OCI-LY7 (cell line): ENCODE data around the gene NUDT8. TPM values are rescaled to one million over a fixed set of nuclear protein-coding genes. Genes with fewer than 3 reads are reported as not detected.
A peak's percentile ranks its signal among the peaks of the same experiment; 100 is the strongest.

Experiments
- BruUV-seq: library from RNA; stranded (reverse); fragments of 400-500 nt; replicated peaks from 2 replicates; lab custom pipeline; 2021; lab: Mats Ljungman, UMichigan
- CTCF ChIA-PET: fragments of 300-600 bp; sonication (Branson Sonifier 250); formaldehyde crosslinking; loops from one replicate; lab custom pipeline; 2022; ENCODE audit warnings: antibody characterized with exemption; ENCODE audit not compliant: unreplicated experiment; lab: Charles Lee
- POLR2A ChIA-PET: fragments of 300-600 bp; sonication (Branson Sonifier 250); formaldehyde crosslinking; loops from one replicate; lab custom pipeline; 2022; ENCODE audit warnings: antibody characterized with exemption; lab: Charles Lee
- DNase-seq: peaks from one replicate; pipeline ENCODE4 v3.0.0-alpha.2; 2015; ENCODE audit warnings: low spot score
- H2AFZ ChIP-seq: fragments of 200-600 bp; sonication (generic), shearing (Covaris generic); 2 replicates; pipeline ENCODE4 v1.6.1; 2014; ENCODE audit warnings: mild to moderate bottlenecking, antibody characterized with exemption, low read length, moderate library complexity
- H3K27ac ChIP-seq: fragments of 200-600 bp; sonication (generic); 2 replicates; pipeline ENCODE4 v1.5.1; 2014; ENCODE audit warnings: mixed run types, low read depth, mild to moderate bottlenecking, moderate library complexity, low read length, inconsistent platforms; ENCODE audit not compliant: poor library complexity, severe bottlenecking
- H3K36me3 ChIP-seq: fragments of 200-600 bp; sonication (generic); 2 replicates; pipeline ENCODE4 v1.6.1; 2014; ENCODE audit warnings: mild to moderate bottlenecking, antibody characterized with exemption, low read length, moderate library complexity, mixed read lengths; ENCODE audit not compliant: insufficient read depth
- H3K4me1 ChIP-seq: fragments of 200-600 bp; sonication (generic); 2 replicates; pipeline ENCODE4 v1.5.1; 2014; ENCODE audit warnings: mild to moderate bottlenecking, low read length; ENCODE audit not compliant: insufficient read depth, poor library complexity, severe bottlenecking
- H3K4me2 ChIP-seq: fragments of 200-600 bp; sonication (generic); 2 replicates; pipeline ENCODE4 v1.6.1; 2014; ENCODE audit warnings: mild to moderate bottlenecking, low read length
- H3K4me3 ChIP-seq: fragments of 200-600 bp; sonication (generic); 2 replicates; pipeline ENCODE4 v1.5.1; 2014; ENCODE audit warnings: mild to moderate bottlenecking, low read depth, low read length; ENCODE audit not compliant: poor library complexity, severe bottlenecking
- H3K79me2 ChIP-seq: fragments of 200-600 bp; sonication (generic); 2 replicates; pipeline ENCODE4 v1.6.1; 2016; ENCODE audit warnings: low read depth, mild to moderate bottlenecking, low read length, moderate library complexity, mixed read lengths; ENCODE audit not compliant: insufficient read depth
- H3K9me2 ChIP-seq: fragments of 200-600 bp; sonication (generic); 2 replicates; pipeline ENCODE4 v1.6.1; 2016; ENCODE audit warnings: mild to moderate bottlenecking, low read length, mixed read lengths; ENCODE audit not compliant: insufficient read depth
- H3K9me3 ChIP-seq: fragments of 200-600 bp; sonication (generic); 2 replicates; pipeline ENCODE4 v1.6.1; 2014; ENCODE audit warnings: mild to moderate bottlenecking, mixed run types, low read length, mixed read lengths
- H4K20me1 ChIP-seq: fragments of 200-600 bp; sonication (generic); 2 replicates; pipeline ENCODE4 v1.6.1; 2014; ENCODE audit warnings: mild to moderate bottlenecking, antibody characterized with exemption, low read length, moderate library complexity, mixed read lengths; ENCODE audit not compliant: insufficient read depth
- CTCF ChIP-seq: fragments of 200-600 bp; sonication (generic); conservative IDR thresholded peaks from 2 replicates; pipeline ENCODE4 v1.5.1; 2014; ENCODE audit warnings: mild to moderate bottlenecking, antibody characterized with exemption, low read length, moderate library complexity, mixed read lengths
- EZH2phosphoT487 ChIP-seq: fragments of 200-600 bp; sonication (generic); IDR thresholded peaks from 2 replicates; pipeline ENCODE4 v1.6.1; 2018; ENCODE audit warnings: low read depth, borderline replicate concordance, mild to moderate bottlenecking, mixed run types, antibody characterized with exemption, low read length, moderate library complexity, mixed read lengths
- intact Hi-C: fragments of 100-400 bp; cut with micrococcal nuclease; formaldehyde crosslinking; loops from one replicate; pipeline ENCODE4 v1.10.0; 2022; ENCODE audit not compliant: unreplicated experiment
- total RNA-seq, 2 experiments: library from RNA; depleted of rRNA in 1 of 2; stranded (reverse); fragments of >200 nt in 1 of 2; shearing (Covaris generic) in 1 of 2; gene quantifications; 2 replicates each; pipeline ENCODE4 v1.2.3, GENCODE V29; 2014 to 2022

The NUDT8 gene
- total RNA-seq, 2 experiments from 2014 or later = 20.4 to 35.4 TPM

GRCh38 chr11:67640758-67641337 is 11.1 kb upstream of the NUDT8 start:
- Histone ChIP-seq H3K36me3 (no peaks in the 10 kb centered on the region; the same call in 1 of the 2 replicates), H2AFZ (no peak overlapping the region), H3K79me2 (no peaks in the 10 kb centered on the region), H3K4me3 (no peak overlapping the region), H3K27ac (no peak overlapping the region), H3K9me2 (no peaks in the 10 kb centered on the region), H4K20me1 (no peaks in the 10 kb centered on the region; the same call in 1 of the 2 replicates), H3K9me3 (no peaks in the 10 kb centered on the region), H3K4me1 (peaks cover 27% of the 10 kb centered on the region), H3K4me2 (no peak overlapping the region)
- POLR2A ChIA-PET = no interaction called here
- intact Hi-C loops = loop anchor here (10.0 kb wide), 2 partner anchors 236 to 354 kb away; partner anchors contain the start of genes PPP1CA and TBC1D10C
- CTCF ChIA-PET = interaction anchor here (0.6 kb wide), 2 partner anchors 64 to 65 kb away, joined by 3 read pairs; no protein-coding TSS in a partner anchor
- BruUV-seq = no TSS peak
- DNase-seq = no peak
- no peak for TF ChIP-seq CTCF
- no peak for TF ChIP-seq EZH2phosphoT487

GRCh38 chr11:67640021-67640757 is 10.5 kb upstream of the NUDT8 start:
- Histone ChIP-seq H3K9me3 (no peaks in the 10 kb centered on the region), H3K4me2 (no peak overlapping the region), H2AFZ (no peak overlapping the region), H3K9me2 (no peaks in the 10 kb centered on the region), H3K4me1 (peaks cover 20% of the 10 kb centered on the region), H3K79me2 (no peaks in the 10 kb centered on the region), H3K36me3 (no peaks in the 10 kb centered on the region; the same call in 1 of the 2 replicates), H3K27ac (no peak overlapping the region), H4K20me1 (no peaks in the 10 kb centered on the region; the same call in 1 of the 2 replicates), H3K4me3 (no peak overlapping the region)
- TF ChIP-seq EZH2phosphoT487 (no peak), CTCF (peak; percentile 86)
- intact Hi-C loops = loop anchor here (10.0 kb wide), 2 partner anchors 235 to 355 kb away; partner anchors contain the start of genes PPP1CA and TBC1D10C
- CTCF ChIA-PET = interaction anchor here (0.6 to 1.3 kb wide), 3 partner anchors 10 to 65 kb away, joined by 3 to 5 read pairs (median 3); partner anchors contain the start of gene NUDT8
- DNase-seq = peak; percentile 82
- POLR2A ChIA-PET = no interaction called here
- no TSS peak for BruUV-seq
